Measurements from ENCODE around the gene RNASE11. TPM values are rescaled to one million over a fixed set of nuclear protein-coding genes. Genes with fewer than 3 reads are reported as not detected.

Gene RNASE11
- total and polyA plus RNA-seq, 10 of the 15 experiments (the other 5 are each of a cell fraction or from before 2014, with no cell fraction given): not detected

DNA sequence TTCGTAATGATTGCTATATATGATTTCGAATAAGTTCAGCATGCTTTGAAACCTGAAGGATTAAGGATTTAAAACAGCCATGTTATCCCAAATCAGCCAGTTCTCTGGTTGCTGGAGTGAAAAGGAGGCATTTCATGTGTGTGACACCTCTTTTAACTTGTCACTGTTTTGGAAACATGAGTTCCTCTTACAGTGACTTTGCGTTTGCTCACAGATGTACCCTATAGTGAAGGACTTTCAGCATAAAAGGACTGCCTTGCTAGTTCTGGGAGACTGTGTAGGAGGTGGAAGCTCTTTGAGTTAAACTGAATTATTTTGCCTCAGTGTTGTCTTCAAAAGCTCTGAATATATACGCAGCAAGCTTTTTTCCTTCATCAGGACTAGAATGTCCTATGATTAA is 7.6 kb downstream of the RNASE11 start:
- H3K79me2 ChIP-seq (ENCODE audit: control insufficient read depth, insufficient read depth, low read length): no peaks in the 10 kb centered on the region

More for the DNA sequence above, 7.6 kb downstream of the RNASE11 start:
- POLR2A ChIA-PET: no interaction called here
- H3K9ac ChIP-seq (ENCODE audit: control insufficient read depth, insufficient read depth, low read length): no peak overlapping the region
- H3K27ac ChIP-seq (ENCODE audit: control insufficient read depth, insufficient read depth): no peak overlapping the region
- H3K4me1 ChIP-seq (ENCODE audit: control insufficient read depth, insufficient read depth, low read length): no peaks in the 10 kb centered on the region
- intact Hi-C loops (cut with micrococcal nuclease; ENCODE audit: unreplicated experiment) (no loop called here), in situ Hi-C loops (cut with MboI) (no loop called here)
- no peaks in the 10 kb centered on the region for H3K9me3 ChIP-seq (replicated peaks; ENCODE audit: control insufficient read depth, insufficient read depth, low read length)
- CTCF ChIA-PET: interaction anchor here (0.6 to 1.2 kb wide), 2 partner anchors 50 to 83 kb away, joined by 3 read pairs; no protein-coding TSS in a partner anchor
- DNase-seq (ENCODE audit: low read depth, low spot score) (no peak), FAIRE-seq (no peak), ATAC-seq (no peak)
- WGBS (ENCODE audit: insufficient coverage, insufficient replicate concordance, low lambda C conversion rate, missing lambda C conversion rate): 41% methylated on average over 4 of the region's 4 CpGs
- H4K20me1 ChIP-seq (ENCODE audit: control insufficient read depth, insufficient read depth): no peaks in the 10 kb centered on the region
- RAD21 ChIA-PET (ENCODE audit: unreplicated experiment): no interaction called here
- SMC1A ChIA-PET (ENCODE audit: uncharacterized antibody, unreplicated experiment): no interaction called here
- H3K4me3 ChIP-seq: no peak overlapping the region
- BruUV-seq (replicated peaks): no TSS peak
- H2AFZ ChIP-seq (ENCODE audit: control insufficient read depth, low read depth, low read length): no peak overlapping the region
- no peaks in the 10 kb centered on the region for H3K36me3 ChIP-seq (ENCODE audit: control insufficient read depth in 2 of 2, insufficient read depth in 2 of 2, low read length in 1 of 2)
- TF ChIP-seq CBX5 (IDR thresholded peaks at IDR 0.05; ENCODE audit: low read depth) (no peak), CREB1 (IDR thresholded peaks at IDR 0.05; ENCODE audit: low read depth) (no peak), MEF2A (IDR thresholded peaks at IDR 0.05; ENCODE audit: insufficient read depth, low read depth, low read length) (no peak), E4F1 (IDR thresholded peaks at IDR 0.05; ENCODE audit: borderline replicate concordance, partially characterized antibody) (no peak)
- no peaks in the 10 kb centered on the region; a peak in 1 of 4 replicates for H3K27me3 ChIP-seq (replicated peaks in 1 of 2; ENCODE audit: control insufficient read depth in 2 of 2, insufficient read depth in 2 of 2, low read length in 1 of 2)
- no peak overlapping the region for H3K4me2 ChIP-seq (ENCODE audit: control insufficient read depth, insufficient read depth)
